A673 (cell line): ENCODE measurements around the gene COMMD6. TPM values are rescaled to one million over a fixed set of nuclear protein-coding genes. Genes with fewer than 3 reads are reported as not detected.

Source experiments
- BruUV-seq: library from RNA; stranded (reverse); fragments of 400-500 nt; replicated peaks from 2 replicates; lab custom pipeline; 2021; lab: Mats Ljungman, UMichigan
- CTCF ChIA-PET: fragments of 300-600 bp; sonication (Branson Sonifier 250); formaldehyde crosslinking; loops from one replicate; lab custom pipeline; 2022; ENCODE audit warnings: antibody characterized with exemption; lab: Charles Lee
- POLR2A ChIA-PET: fragments of 300-600 bp; sonication (Branson Sonifier 250); formaldehyde crosslinking; loops from one replicate; lab custom pipeline; 2022; ENCODE audit warnings: antibody characterized with exemption; ENCODE audit not compliant: low non-redundant PET; lab: Charles Lee
- DNase-seq: peaks from one replicate; pipeline ENCODE4 v3.0.0-alpha.2; 2015; ENCODE audit warnings: low spot score
- H3K27ac ChIP-seq: fragments of 200-600 bp; sonication (generic); 2 replicates; pipeline ENCODE4 v1.5.1; 2016; ENCODE audit warnings: mixed run types, low read depth, mild to moderate bottlenecking, mixed read lengths, antibody characterized with exemption, low read length; ENCODE audit not compliant: poor library complexity, severe bottlenecking
- H3K27me3 ChIP-seq: fragments of 200-600 bp; sonication (generic); replicated peaks from 2 replicates; pipeline ENCODE4 v1.6.1; 2017; ENCODE audit warnings: mixed run types, low read depth, mild to moderate bottlenecking, mixed read lengths, antibody characterized with exemption, low read length; ENCODE audit not compliant: insufficient read depth, poor library complexity
- H3K36me3 ChIP-seq: fragments of 200-600 bp; sonication (generic); 2 replicates; pipeline ENCODE4 v1.6.1; 2016; ENCODE audit warnings: mixed run types, mild to moderate bottlenecking, mixed read lengths, antibody characterized with exemption, low read length; ENCODE audit not compliant: insufficient read depth, poor library complexity, severe bottlenecking
- H3K4me1 ChIP-seq: fragments of 200-600 bp; sonication (generic); 2 replicates; pipeline ENCODE4 v1.6.1; 2017; ENCODE audit warnings: mixed run types, mild to moderate bottlenecking, mixed read lengths, antibody characterized with exemption, low read length; ENCODE audit not compliant: insufficient read depth, poor library complexity, severe bottlenecking
- H3K4me3 ChIP-seq: fragments of 200-600 bp; sonication (generic); 2 replicates; pipeline ENCODE4 v1.5.1; 2016; ENCODE audit warnings: low read depth, mixed run types, mild to moderate bottlenecking, mixed read lengths, low read length; ENCODE audit not compliant: poor library complexity, severe bottlenecking
- H3K9me3 ChIP-seq: fragments of 200-600 bp; sonication (generic); 2 replicates; pipeline ENCODE4 v1.6.1; 2016; ENCODE audit warnings: mixed run types, low read depth, mild to moderate bottlenecking, mixed read lengths, antibody characterized with exemption, low read length; ENCODE audit not compliant: poor library complexity, severe bottlenecking
- EZH2 ChIP-seq: fragments of 200-600 bp; sonication (generic); IDR thresholded peaks from 2 replicates; pipeline ENCODE4 v1.6.1; 2017; ENCODE audit warnings: borderline replicate concordance, low read depth, mild to moderate bottlenecking, mixed read lengths, antibody characterized with exemption, low read length; ENCODE audit not compliant: poor library complexity, severe bottlenecking
- intact Hi-C: fragments of 100-400 bp; cut with micrococcal nuclease; formaldehyde crosslinking; loops from one replicate; pipeline ENCODE4 v1.10.0; 2022; ENCODE audit not compliant: unreplicated experiment
- total RNA-seq: library from RNA; stranded (reverse); gene quantifications from 2 replicates; pipeline ENCODE4 v1.2.3, GENCODE V29; 2021
- TF ChIP-seq, protein P1 (sequence below): fragments of 300-800, 200-600 bp; sonication (generic); conservative IDR thresholded peaks from 2 replicates; pipeline ENCODE4 v1.5.1; 2017; ENCODE audit warnings: low read depth, mild to moderate bottlenecking, antibody characterized with exemption, low read length, moderate library complexity, mixed read lengths

COMMD6 gene
- total RNA-seq, 1 experiment from 2014 or later, result 60.4 TPM

DNA sequence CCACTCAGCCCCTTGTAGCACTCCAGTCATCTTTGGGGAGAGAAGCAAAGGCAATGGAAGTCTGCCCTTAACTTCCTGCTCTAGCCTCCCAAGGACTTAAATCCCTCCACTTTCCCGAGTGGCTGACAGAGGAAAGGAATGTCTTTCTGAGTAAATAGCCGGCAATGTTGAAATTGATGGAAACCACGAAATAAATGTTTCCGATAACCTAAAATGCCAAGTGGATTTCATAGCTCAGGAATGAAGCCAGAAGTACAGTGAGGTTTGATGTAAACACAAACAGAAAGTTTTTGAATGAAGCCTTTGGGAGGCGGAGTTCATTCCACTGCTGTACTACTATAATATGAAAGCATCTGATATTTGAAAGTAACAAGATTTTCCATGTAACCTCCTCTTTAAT lies 41.7 kb downstream of the COMMD6 start:
- Histone ChIP-seq H3K4me3 (no peak overlapping the region), H3K4me1 (no peaks in the 10 kb centered on the region), H3K36me3 (no peaks in the 10 kb centered on the region), H3K9me3 (no peaks in the 10 kb centered on the region), H3K27ac (no peak overlapping the region), H3K27me3 (no peaks in the 10 kb centered on the region)
- BruUV-seq, result no TSS peak
- CTCF ChIA-PET, result no interaction called here
- intact Hi-C loops, result no loop called here
- POLR2A ChIA-PET, result no interaction called here
- DNase-seq, result no peak
- TF ChIP-seq EZH2, result no peak
- TF ChIP-seq, protein P1, sequence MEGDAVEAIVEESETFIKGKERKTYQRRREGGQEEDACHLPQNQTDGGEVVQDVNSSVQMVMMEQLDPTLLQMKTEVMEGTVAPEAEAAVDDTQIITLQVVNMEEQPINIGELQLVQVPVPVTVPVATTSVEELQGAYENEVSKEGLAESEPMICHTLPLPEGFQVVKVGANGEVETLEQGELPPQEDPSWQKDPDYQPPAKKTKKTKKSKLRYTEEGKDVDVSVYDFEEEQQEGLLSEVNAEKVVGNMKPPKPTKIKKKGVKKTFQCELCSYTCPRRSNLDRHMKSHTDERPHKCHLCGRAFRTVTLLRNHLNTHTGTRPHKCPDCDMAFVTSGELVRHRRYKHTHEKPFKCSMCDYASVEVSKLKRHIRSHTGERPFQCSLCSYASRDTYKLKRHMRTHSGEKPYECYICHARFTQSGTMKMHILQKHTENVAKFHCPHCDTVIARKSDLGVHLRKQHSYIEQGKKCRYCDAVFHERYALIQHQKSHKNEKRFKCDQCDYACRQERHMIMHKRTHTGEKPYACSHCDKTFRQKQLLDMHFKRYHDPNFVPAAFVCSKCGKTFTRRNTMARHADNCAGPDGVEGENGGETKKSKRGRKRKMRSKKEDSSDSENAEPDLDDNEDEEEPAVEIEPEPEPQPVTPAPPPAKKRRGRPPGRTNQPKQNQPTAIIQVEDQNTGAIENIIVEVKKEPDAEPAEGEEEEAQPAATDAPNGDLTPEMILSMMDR, result no peak

DNA sequence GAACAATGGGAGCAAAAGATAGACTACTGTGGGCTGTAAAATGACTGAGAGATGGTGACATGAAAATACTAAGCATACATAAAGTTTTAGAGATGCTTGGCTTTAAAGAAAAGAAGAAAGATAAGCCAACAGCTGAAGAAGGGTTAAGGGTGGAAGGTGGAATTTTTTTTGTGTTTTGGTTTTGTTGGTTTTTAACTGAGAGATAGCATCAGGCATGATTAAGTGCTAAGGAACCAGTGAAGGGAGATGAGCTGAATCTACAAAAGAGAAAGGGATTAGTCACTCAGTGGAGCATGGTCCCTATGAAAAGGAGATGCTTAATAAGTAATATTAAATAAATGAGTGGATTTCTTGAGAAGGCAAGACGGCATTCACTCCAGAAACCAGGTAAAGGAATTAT lies 43.1 kb downstream of the COMMD6 start:
- H3K9me3 ChIP-seq, result no peaks in the 10 kb centered on the region
- POLR2A ChIA-PET, result no interaction called here
- intact Hi-C loops, result no loop called here
- no TSS peak for BruUV-seq
- H3K4me1 ChIP-seq, result no peaks in the 10 kb centered on the region
- TF ChIP-seq EZH2, result no peak
- TF ChIP-seq, protein P1, result no peak
- no peaks in the 10 kb centered on the region for H3K27me3 ChIP-seq
- CTCF ChIA-PET, result no interaction called here
- H3K4me3 ChIP-seq, result no peak overlapping the region
- H3K36me3 ChIP-seq, result no peaks in the 10 kb centered on the region
- H3K27ac ChIP-seq, result no peak overlapping the region
- no peak for DNase-seq

DNA sequence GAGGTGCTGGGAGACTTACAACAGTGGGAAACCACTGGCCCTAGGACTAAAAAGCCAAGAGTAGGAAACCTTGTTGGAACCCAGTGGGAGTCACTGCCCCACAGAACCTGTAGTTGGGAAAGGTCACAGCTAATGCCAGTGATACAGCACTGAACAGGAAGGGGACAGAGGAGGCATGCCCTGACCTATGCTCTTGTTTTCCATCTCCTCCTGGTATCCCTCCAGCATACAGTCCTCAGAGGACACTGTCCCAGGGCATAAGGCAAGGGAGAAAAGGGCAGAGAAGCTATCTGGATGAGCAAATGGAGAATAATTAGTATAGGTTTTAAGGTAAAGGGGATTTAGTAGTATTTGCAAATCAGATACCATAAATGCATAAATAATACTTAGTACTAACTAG lies 44.5 kb downstream of the COMMD6 start:
- Histone ChIP-seq H3K36me3 (no peaks in the 10 kb centered on the region), H3K27ac (no peak overlapping the region), H3K4me3 (no peak overlapping the region), H3K27me3 (no peaks in the 10 kb centered on the region), H3K9me3 (no peaks in the 10 kb centered on the region), H3K4me1 (no peaks in the 10 kb centered on the region)
- BruUV-seq, result no TSS peak
- POLR2A ChIA-PET, result no interaction called here
- intact Hi-C loops, result no loop called here
- TF ChIP-seq EZH2, result no peak
- TF ChIP-seq, protein P1, result no peak
- CTCF ChIA-PET, result no interaction called here
- no peak for DNase-seq
